ENCODE measurements around the gene SOX5. TPM values are rescaled to one million over a fixed set of nuclear protein-coding genes. Genes with fewer than 3 reads are reported as not detected.

SOX5 gene
- total RNA-seq, 1 experiment from 2014 or later, result not detected

DNA sequence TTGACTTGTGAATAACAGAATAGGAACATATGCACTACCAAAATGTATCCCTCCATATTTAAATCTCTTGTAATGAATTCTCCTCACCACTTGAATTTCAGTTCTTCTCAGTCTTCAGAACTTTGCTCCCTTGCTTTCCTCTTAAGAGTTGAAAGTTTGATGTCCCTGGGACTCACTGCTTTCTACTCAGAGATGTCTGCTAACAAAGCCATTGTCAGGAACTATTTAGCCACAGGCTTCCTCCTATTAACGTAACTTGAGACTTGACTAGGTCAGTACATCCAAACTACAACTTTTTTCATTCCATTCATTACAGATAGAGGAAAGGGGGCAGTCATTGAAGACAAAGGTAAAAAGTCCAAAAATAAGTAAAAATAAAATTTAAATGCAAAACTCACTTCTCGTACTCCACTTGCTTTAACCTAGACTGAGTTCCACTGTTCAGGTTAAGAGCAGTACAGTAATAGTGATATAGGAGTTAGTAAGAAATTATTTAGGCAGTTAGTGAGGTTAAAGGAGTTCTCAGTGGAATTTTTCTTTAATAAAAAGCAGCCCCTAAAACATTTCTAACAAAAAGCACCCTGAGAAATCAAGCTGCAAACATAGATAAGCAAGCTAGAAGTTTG is 364.2 kb downstream of the SOX5 start:
- DNase-seq, result no peak
- TF ChIP-seq, protein P1, sequence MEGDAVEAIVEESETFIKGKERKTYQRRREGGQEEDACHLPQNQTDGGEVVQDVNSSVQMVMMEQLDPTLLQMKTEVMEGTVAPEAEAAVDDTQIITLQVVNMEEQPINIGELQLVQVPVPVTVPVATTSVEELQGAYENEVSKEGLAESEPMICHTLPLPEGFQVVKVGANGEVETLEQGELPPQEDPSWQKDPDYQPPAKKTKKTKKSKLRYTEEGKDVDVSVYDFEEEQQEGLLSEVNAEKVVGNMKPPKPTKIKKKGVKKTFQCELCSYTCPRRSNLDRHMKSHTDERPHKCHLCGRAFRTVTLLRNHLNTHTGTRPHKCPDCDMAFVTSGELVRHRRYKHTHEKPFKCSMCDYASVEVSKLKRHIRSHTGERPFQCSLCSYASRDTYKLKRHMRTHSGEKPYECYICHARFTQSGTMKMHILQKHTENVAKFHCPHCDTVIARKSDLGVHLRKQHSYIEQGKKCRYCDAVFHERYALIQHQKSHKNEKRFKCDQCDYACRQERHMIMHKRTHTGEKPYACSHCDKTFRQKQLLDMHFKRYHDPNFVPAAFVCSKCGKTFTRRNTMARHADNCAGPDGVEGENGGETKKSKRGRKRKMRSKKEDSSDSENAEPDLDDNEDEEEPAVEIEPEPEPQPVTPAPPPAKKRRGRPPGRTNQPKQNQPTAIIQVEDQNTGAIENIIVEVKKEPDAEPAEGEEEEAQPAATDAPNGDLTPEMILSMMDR (IDR thresholded peaks at IDR 0.05; ENCODE audit: unreplicated experiment), result no peak
- Mint-ChIP-seq H3K4me1 (ENCODE audit: low read depth, unreplicated experiment) (no peaks in the 10 kb centered on the region), H3K27me3 (ENCODE audit: unreplicated experiment) (no peaks in the 10 kb centered on the region), H3K4me3 (ENCODE audit: low read depth, unreplicated experiment) (no peak overlapping the region), H3K36me3 (ENCODE audit: insufficient read depth, unreplicated experiment) (no peaks in the 10 kb centered on the region), H3K27ac (ENCODE audit: unreplicated experiment) (no peak overlapping the region), H3K9me3 (ENCODE audit: low read depth, unreplicated experiment) (peaks cover 9% of the 10 kb centered on the region)
- intact Hi-C loops (cut with micrococcal nuclease; ENCODE audit: unreplicated experiment), result no loop called here
- CTCF ChIA-PET, result no interaction called here
- no TSS peak for BruUV-seq (replicated peaks)

DNA sequence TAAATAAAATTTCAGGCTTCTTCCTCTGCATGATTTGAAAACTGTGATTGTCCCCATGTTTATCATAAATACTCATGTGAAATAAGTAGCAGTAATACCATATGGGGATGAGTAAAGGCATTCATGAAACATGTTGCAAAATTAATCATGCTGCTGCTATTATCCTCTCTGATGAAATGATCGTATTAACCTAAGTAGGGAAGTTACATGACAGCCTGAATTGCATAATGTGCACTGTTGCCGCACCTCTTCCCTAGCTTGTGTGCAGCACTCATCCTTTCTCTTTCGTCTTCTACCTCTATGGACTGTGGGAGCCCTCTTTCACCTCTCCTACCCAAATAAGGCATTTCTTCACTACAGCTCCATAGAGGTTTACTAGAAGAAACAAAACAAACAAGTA is 367.6 kb downstream of the SOX5 start:
- no peak overlapping the region for H3K4me3 Mint-ChIP-seq (ENCODE audit: low read depth, unreplicated experiment)
- no peak overlapping the region for H3K27ac Mint-ChIP-seq (ENCODE audit: unreplicated experiment)
- H3K9me3 Mint-ChIP-seq (ENCODE audit: low read depth, unreplicated experiment), result peaks cover 9% of the 10 kb centered on the region
- DNase-seq, result no peak
- no peaks in the 10 kb centered on the region for H3K27me3 Mint-ChIP-seq (ENCODE audit: unreplicated experiment)
- no peaks in the 10 kb centered on the region for H3K4me1 Mint-ChIP-seq (ENCODE audit: low read depth, unreplicated experiment)
- intact Hi-C loops (cut with micrococcal nuclease; ENCODE audit: unreplicated experiment), result no loop called here
- BruUV-seq (replicated peaks), result no TSS peak
- TF ChIP-seq, protein P1 (IDR thresholded peaks at IDR 0.05; ENCODE audit: unreplicated experiment), result no peak
- CTCF ChIA-PET, result no interaction called here
- no peaks in the 10 kb centered on the region for H3K36me3 Mint-ChIP-seq (ENCODE audit: insufficient read depth, unreplicated experiment)

DNA sequence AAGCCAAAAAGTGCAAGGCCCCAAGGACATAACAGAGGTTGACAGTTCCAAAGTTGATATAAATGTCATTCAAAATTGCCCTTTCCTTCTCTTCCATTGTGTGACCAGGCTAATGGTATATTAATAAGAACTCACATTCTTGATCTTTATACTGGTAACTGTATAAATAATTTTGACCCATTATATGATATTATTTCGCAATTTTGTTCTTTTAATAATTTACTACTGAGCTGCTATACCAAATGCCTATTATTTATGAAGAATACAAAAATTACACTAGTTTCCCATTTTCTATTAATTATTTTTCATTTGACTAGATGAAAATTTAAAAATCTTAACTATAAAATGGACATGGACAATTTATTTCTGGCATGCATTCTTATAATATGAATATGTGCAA is 370.2 kb downstream of the SOX5 start:
- Mint-ChIP-seq H3K27ac (ENCODE audit: unreplicated experiment) (no peak overlapping the region), H3K4me1 (ENCODE audit: low read depth, unreplicated experiment) (no peaks in the 10 kb centered on the region), H3K4me3 (ENCODE audit: low read depth, unreplicated experiment) (no peak overlapping the region), H3K36me3 (ENCODE audit: insufficient read depth, unreplicated experiment) (no peaks in the 10 kb centered on the region), H3K9me3 (ENCODE audit: low read depth, unreplicated experiment) (peaks cover 4% of the 10 kb centered on the region), H3K27me3 (ENCODE audit: unreplicated experiment) (no peaks in the 10 kb centered on the region)
- TF ChIP-seq, protein P1 (IDR thresholded peaks at IDR 0.05; ENCODE audit: unreplicated experiment), result no peak
- CTCF ChIA-PET, result no interaction called here
- intact Hi-C loops (cut with micrococcal nuclease; ENCODE audit: unreplicated experiment), result no loop called here
- no TSS peak for BruUV-seq (replicated peaks)
- no peak for DNase-seq

DNA sequence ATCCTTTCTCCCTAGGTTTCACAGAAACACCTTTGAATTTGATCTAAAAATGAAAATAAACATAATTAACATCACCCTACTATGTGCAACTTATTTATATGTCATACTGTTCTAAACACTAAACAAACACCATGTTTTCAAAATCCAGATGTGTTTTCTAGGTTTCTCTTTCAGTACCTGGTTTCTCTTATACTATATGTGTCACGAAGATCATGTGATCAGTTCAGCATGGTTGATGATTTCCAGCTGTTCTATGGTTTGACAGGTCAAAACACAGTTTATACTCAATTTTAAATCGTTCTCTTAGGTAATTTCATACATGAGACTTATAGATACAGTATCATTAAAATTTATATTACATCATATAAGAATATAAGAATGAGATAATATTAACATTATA is 373.1 kb downstream of the SOX5 start:
- TF ChIP-seq, protein P1 (IDR thresholded peaks at IDR 0.05; ENCODE audit: unreplicated experiment), result no peak
- no peak overlapping the region for H3K4me3 Mint-ChIP-seq (ENCODE audit: low read depth, unreplicated experiment)
- no peak overlapping the region for H3K27ac Mint-ChIP-seq (ENCODE audit: unreplicated experiment)
- no TSS peak for BruUV-seq (replicated peaks)
- H3K4me1 Mint-ChIP-seq (ENCODE audit: low read depth, unreplicated experiment), result no peaks in the 10 kb centered on the region
- peaks cover 4% of the 10 kb centered on the region for H3K9me3 Mint-ChIP-seq (ENCODE audit: low read depth, unreplicated experiment)
- intact Hi-C loops (cut with micrococcal nuclease; ENCODE audit: unreplicated experiment), result no loop called here
- CTCF ChIA-PET, result no interaction called here
- no peak for DNase-seq
- H3K27me3 Mint-ChIP-seq (ENCODE audit: unreplicated experiment), result no peaks in the 10 kb centered on the region
- H3K36me3 Mint-ChIP-seq (ENCODE audit: insufficient read depth, unreplicated experiment), result no peaks in the 10 kb centered on the region
